ENCODE measurements around the gene SOCS2. TPM values are rescaled to one million over a fixed set of nuclear protein-coding genes. Genes with fewer than 3 reads are reported as not detected.
A peak's percentile ranks its signal among the peaks of the same experiment; 100 is the strongest.
"Not testable (repeated sequence)": the region's sequence is repeated elsewhere in the genome, so short reads cannot be mapped to it uniquely, and the experiment has no call there.

Gene SOCS2
- total RNA-seq, result 45.5 and 72.4 TPM in 2 replicates

GRCh38 chr12:93571925-93572711 lies at the start of gene SOCS2:
TSS of gene SOCS2 (plus strand) at chr12:93572675. CDS start at chr12:93572898, 223 bp downstream.
- peak; percentile 64 to 65 for DNase-seq (ENCODE audit: low read depth in 2 of 2)

DNA sequence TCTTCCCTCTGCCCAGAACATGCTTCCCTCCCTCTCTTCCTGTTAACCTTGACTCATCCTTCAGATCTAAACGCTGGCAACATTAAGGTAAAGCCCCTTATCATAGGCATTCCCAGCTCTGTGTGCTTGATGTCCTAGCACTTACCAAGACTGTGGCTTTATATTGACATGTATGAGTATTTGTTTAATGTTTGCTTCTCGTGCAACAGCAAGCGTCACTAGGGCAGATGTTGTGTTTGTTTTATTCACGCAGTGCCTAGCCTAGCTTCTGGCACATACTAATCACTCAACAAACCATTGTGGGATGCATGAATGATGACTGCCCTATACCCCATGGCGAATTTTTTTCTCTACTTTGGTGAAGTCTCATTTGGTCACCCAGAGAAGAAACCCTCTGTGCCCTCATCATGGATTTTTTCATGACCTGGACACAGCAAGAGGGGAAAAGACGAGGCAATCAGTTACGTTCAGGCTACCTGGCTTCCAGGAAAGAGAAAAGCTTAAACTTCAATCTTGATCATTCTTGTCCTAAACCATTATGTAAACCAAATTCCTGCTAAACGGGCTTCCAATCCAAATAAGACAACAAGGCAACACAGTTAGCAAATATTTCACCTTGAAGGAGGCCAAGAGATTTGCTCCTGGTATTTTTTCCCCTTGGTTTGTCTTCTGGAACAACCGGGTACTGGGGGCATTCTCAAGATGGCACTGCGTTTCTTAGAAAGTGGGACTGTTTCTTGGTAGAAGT lies 47.9 kb upstream of the SOCS2 start:
- DNase-seq (ENCODE audit: low read depth in 2 of 2), result no peak

DNA sequence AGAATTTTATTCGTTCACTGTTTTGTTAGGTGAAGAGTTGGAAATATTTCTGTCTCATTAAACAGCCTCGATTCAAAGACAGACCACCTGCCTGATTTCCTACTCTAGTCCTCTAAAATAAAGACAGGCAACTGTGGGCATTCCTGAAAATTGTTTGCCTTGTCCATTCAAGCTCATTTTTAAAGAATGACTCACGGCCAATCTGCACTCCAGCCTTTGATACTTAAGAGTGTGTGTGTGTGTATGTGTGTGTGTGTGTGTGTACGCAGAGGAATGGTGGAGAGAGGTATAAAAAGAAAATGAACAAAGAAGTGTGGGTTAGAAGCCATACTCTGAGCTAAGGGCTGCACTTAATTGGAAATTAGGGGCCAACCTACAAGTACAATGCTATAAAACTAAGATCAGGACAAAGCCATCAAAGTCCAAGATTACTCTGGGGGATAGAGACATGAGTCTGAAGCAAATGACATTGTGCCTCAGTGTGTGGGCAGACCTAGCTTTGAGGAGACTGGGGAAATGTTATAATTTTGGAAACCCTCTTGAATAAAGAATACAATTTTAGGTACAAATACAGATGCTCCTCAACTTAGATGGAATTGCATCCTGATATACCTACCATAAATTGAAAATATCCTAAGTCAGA lies 45.6 kb upstream of the SOCS2 start:
- DNase-seq (ENCODE audit: low read depth in 2 of 2), result peak in 1 of 2 donors; percentile 91

- DNase-seq (ENCODE audit: low read depth in 2 of 2), result peak; percentile 87 to 91
Observed at GRCh38 chr12:93530358-93530757, 42.1 kb upstream of the SOCS2 start.

- DNase-seq (ENCODE audit: low read depth in 2 of 2), result no peak
Observed at GRCh38 chr12:93533310-93533709, 39.2 kb upstream of the SOCS2 start.

GRCh38 chr12:93536111-93536765 lies 36.2 kb upstream of the SOCS2 start:
- DNase-seq (ENCODE audit: low read depth in 2 of 2), result no peak

GRCh38 chr12:93536766-93537488 lies 35.5 kb upstream of the SOCS2 start:
- DNase-seq (ENCODE audit: low read depth in 2 of 2), result peak in 1 of 2 donors; percentile 18

- no peak for DNase-seq (ENCODE audit: low read depth in 2 of 2)
Observed at GRCh38 chr12:93537769-93538168, 34.7 kb upstream of the SOCS2 start.

DNA sequence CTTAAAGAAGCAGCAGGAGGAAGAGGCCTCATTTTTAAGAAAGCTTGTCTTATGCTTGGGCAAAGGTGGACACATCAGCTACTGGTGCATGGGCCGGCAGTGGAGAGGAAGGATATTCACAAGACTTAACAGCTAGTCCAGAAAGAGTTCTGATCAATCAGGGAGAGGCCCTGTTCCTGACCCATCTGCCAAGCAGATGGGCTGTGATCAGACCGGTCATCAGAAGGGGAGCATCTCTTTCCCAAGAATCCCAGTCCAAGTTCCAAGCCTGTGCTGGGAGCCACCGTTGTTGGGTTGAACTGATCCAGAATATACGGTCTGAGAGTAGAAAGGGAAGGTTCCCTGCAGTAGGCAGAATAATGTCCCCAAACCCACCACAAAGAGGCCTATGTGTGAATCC lies 32.7 kb upstream of the SOCS2 start:
- no peak for DNase-seq (ENCODE audit: low read depth in 2 of 2)

- peak; percentile 55 to 58 for DNase-seq (ENCODE audit: low read depth in 2 of 2)
Observed at GRCh38 chr12:93540466-93540865, 32.0 kb upstream of the SOCS2 start.

- no peak for DNase-seq (ENCODE audit: low read depth in 2 of 2)
Observed at GRCh38 chr12:93541578-93542225, 30.8 kb upstream of the SOCS2 start.

DNA sequence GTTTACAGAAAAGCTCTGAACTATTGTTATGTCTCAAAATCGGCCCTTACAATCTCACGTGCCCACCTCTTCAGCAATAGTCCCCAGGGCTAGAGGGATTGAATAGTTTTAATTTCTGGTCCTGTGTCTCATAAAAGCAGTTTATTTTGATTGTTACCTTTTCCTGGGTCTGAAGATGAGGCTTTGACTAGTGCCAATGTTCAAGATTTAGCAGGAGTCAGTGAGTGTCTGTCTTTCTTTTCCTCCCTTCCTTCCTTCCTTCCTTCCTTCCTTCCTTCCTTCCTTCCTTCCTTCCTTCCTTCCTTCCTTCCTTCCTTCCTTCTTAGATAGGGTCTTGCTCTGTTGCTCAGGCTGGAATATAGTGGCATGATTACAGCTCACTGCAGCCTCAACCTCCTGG lies 24.7 kb upstream of the SOCS2 start:
- DNase-seq (ENCODE audit: low read depth in 2 of 2), result no peak

GRCh38 chr12:93549174-93549573 lies 23.3 kb upstream of the SOCS2 start:
- DNase-seq (ENCODE audit: low read depth in 2 of 2), result no peak

DNA sequence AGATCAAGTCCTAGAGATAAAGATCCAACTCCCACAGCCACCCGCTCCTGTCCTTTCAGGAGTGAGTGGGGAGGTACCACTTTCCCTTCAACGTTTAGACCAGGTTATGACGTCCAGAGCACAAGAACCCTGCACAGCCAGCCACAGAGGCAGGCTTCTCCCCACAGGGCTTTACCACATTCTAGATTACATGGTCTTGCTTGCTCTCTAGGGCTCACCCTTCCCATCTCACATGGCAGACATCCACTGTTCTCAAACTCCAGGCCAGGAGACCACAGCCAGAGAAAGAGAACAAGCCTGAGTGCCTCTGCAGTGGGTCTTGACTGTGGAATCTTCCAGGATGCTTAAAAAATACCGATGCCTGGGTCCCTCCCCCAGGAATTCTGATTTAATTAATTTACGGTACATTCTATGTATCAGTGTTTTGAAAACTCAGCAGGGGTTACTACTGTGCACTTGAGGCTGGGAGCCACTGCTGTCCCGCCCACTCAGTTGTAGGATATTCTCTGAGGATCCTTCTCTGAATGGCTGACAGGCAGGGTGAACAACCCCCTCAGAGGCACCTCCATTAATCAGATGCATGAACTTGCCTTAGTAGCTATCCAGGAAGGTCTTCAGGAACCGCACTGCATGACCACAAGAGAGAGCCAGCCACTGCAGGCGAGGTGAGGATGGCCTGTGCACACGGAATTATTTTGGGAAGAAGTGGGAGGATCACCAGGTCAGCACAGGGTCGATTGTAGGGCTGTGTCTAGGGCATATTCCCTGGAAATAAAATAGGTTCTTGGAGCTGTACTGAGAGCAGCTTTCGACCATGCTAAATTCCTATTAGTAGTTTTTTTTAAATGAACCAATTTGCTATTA lies 21.5 kb upstream of the SOCS2 start:
- DNase-seq (ENCODE audit: low read depth in 2 of 2), result no peak

DNA sequence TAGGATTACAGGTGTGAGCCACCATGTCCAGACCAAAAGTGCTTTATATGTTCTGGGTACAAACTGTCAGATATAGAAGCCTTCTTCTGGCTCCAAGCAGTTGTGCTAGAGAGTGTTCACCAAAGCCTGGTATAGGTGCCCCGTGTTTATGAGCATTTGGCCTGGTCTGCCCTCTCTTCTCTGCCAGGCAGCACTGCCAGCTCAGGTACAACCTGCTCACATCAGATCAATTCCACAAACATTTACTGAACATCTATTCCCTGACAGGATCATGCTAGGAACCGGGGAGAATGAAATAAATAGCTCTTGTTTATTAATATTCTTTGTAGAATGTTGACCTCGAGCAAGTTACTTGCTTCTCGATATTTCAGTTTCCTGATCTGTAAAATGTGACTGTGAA lies 20.0 kb upstream of the SOCS2 start:
- DNase-seq (ENCODE audit: low read depth in 2 of 2), result no peak

- DNase-seq (ENCODE audit: low read depth in 2 of 2), result not testable (repeated sequence)
Observed at GRCh38 chr12:93557879-93558278, 14.6 kb upstream of the SOCS2 start.

GRCh38 chr12:93558685-93559084 lies 13.8 kb upstream of the SOCS2 start:
- not testable (repeated sequence) for DNase-seq (ENCODE audit: low read depth in 2 of 2)

DNA sequence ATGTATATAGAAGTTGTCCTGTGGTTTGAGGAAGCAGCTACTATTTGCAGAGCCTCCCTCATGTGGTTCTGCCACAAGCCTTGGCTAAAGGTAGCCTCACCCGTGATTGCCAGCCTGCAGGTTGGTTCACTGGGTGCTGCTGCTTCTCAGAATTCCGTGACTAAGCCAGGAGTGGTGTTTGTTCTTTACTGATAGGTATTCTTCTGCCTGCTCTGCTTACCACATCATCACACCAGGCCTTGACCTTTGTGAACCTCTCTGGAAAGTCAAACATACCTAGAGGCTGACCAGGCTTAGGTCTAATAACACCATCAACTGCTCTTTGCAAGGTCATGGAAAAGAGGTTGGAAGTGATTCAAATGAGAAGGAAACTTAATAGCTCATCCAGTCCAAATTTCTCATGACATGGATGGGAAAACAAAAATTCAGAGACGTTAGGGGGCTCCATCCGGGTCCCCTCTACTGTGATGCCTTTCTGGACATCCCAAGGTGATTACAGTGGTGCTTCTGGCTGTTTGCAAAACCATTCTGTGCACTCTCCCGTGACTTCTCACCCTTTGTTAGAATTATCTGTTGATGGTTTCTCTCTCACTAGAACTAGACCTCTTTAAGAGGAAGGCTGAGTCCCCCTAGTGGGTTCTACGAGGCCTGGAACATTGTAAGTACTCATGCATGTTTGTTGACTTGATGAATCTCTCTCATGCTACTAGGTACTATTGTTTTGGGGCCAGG lies 8.5 kb upstream of the SOCS2 start:
- peak; percentile 60 to 66 for DNase-seq (ENCODE audit: low read depth in 2 of 2)

GRCh38 chr12:93565760-93566159 lies 6.7 kb upstream of the SOCS2 start:
- DNase-seq (ENCODE audit: low read depth in 2 of 2), result no peak

Measured in lung microvascular endothelial cell (primary cell).